HG03469 (cell line): ENCODE results near the gene FAM161B.
"Not testable (repeated sequence)": the region's sequence is repeated elsewhere in the genome, so short reads cannot be mapped to it uniquely, and the experiment has no call there.

ENCODE experiments used
- ATAC-seq: cut with Tn5 transposase; IDR thresholded peaks from one replicate; pipeline ENCODE4 v1.9.1; 2021; ENCODE audit warnings: mild to moderate bottlenecking, moderate library complexity, moderate number of reproducible peaks; ENCODE audit not compliant: unreplicated experiment

Gene FAM161B

GRCh38 chr14:73944432-73945158 is 5.3 kb downstream of the FAM161B start:
- no peak for ATAC-seq

GRCh38 chr14:73943083-73943482 is 6.8 kb downstream of the FAM161B start:
- no peak for ATAC-seq

- no peak for ATAC-seq
Measured at GRCh38 chr14:73942180-73942579, 7.7 kb downstream of the FAM161B start.

- ATAC-seq = no peak
Measured at GRCh38 chr14:73937012-73937411, 12.9 kb downstream of the FAM161B start.

- no peak for ATAC-seq
Measured at GRCh38 chr14:73936548-73936947, 13.3 kb downstream of the FAM161B start.

- ATAC-seq = no peak
Measured at GRCh38 chr14:73935666-73936065, 14.2 kb downstream of the FAM161B start.

- no peak for ATAC-seq
Measured at GRCh38 chr14:73924337-73924736, 25.6 kb downstream of the FAM161B start.

GRCh38 chr14:73919457-73919856 is 30.4 kb downstream of the FAM161B start:
- not testable (repeated sequence) for ATAC-seq

- ATAC-seq = no peak
Measured at GRCh38 chr14:73916324-73916723, 33.6 kb downstream of the FAM161B start.

GRCh38 chr14:73913256-73913655 is 36.6 kb downstream of the FAM161B start:
- no peak for ATAC-seq

GRCh38 chr14:73909681-73910080 is 40.2 kb downstream of the FAM161B start:
- ATAC-seq = no peak

GRCh38 chr14:73903028-73903427 is 46.9 kb downstream of the FAM161B start:
- no peak for ATAC-seq

- ATAC-seq = no peak
Measured at GRCh38 chr14:73896521-73896920, 53.4 kb downstream of the FAM161B start.

- no peak for ATAC-seq
Measured at GRCh38 chr14:73895939-73896338, 54.0 kb downstream of the FAM161B start.

GRCh38 chr14:73894180-73894687 is 55.7 kb downstream of the FAM161B start:
- ATAC-seq = not testable (repeated sequence)

GRCh38 chr14:73889376-73889775 is 60.5 kb downstream of the FAM161B start:
- no peak for ATAC-seq

- no peak for ATAC-seq
Measured at GRCh38 chr14:73888971-73889370, 60.9 kb downstream of the FAM161B start.

GRCh38 chr14:73888460-73888725 is 61.5 kb downstream of the FAM161B start:
- ATAC-seq = no peak

GRCh38 chr14:73887694-73888459 is 62.0 kb downstream of the FAM161B start:
- no peak for ATAC-seq

- no peak for ATAC-seq
Measured at GRCh38 chr14:73887318-73887616, 62.6 kb downstream of the FAM161B start.

- ATAC-seq = peak; percentile 75
Measured at GRCh38 chr14:73886449-73887317, 63.2 kb downstream of the FAM161B start, which contains the start of gene ZNF410. Gene ZNF410 (plus strand): TSS chr14:73886859. CDS start chr14:73892176, 5,317 bp downstream.
